GM13976 (cell line): ENCODE measurements around the gene MSANTD4.

Experiments
- DNase-seq: peaks from one replicate; pipeline ENCODE4 v3.0.0; 2012; ENCODE audit warnings: low spot score
- in situ Hi-C: fragments of 300-500 bp; cut with MboI; formaldehyde crosslinking; loops from one replicate; pipeline ENCODE4 v1.12.0; 2022; ENCODE audit warnings: low sequenced_read_pairs, mixed read lengths, inconsistent platforms; ENCODE audit not compliant: unreplicated experiment
- TF ChIP-seq, protein P1 (sequence below): IDR thresholded peaks from 2 replicates; pipeline ENCODE4 v1.5.1; 2012; ENCODE audit warnings: borderline replicate concordance, mild to moderate bottlenecking; ENCODE audit not compliant: insufficient read depth; ENCODE audit errors: extremely low read depth, missing control alignments, control extremely low read depth

Gene MSANTD4

DNA sequence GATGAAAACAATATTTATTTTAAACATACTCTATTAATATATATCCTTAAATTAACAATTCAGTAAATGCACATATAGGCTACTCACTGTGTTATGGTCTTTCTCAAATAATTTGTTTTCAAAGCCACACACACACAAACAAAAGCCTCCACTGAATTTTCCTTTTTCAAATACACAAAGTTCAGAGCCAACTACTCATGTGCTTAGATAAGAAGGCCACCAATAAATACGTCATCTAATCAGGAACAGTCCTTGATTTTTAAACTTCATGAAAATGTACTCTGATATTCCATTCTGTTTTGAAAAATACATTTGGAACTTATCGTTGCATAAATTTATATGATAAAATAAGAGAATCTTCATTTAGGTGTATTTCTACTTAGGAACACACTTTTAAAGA is 29.1 kb upstream of the MSANTD4 start:
- in situ Hi-C loops, result no loop called here
- no peak for DNase-seq
- TF ChIP-seq, protein P1, sequence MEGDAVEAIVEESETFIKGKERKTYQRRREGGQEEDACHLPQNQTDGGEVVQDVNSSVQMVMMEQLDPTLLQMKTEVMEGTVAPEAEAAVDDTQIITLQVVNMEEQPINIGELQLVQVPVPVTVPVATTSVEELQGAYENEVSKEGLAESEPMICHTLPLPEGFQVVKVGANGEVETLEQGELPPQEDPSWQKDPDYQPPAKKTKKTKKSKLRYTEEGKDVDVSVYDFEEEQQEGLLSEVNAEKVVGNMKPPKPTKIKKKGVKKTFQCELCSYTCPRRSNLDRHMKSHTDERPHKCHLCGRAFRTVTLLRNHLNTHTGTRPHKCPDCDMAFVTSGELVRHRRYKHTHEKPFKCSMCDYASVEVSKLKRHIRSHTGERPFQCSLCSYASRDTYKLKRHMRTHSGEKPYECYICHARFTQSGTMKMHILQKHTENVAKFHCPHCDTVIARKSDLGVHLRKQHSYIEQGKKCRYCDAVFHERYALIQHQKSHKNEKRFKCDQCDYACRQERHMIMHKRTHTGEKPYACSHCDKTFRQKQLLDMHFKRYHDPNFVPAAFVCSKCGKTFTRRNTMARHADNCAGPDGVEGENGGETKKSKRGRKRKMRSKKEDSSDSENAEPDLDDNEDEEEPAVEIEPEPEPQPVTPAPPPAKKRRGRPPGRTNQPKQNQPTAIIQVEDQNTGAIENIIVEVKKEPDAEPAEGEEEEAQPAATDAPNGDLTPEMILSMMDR, result no peak

- TF ChIP-seq, protein P1, result no peak
- no peak for DNase-seq
- in situ Hi-C loops, result no loop called here
Observed at GRCh38 chr11:106049727-106050476, 27.9 kb upstream of the MSANTD4 start.

GRCh38 chr11:106047631-106048030 is 25.6 kb upstream of the MSANTD4 start:
- TF ChIP-seq, protein P1, result no peak
- no peak for DNase-seq
- in situ Hi-C loops, result no loop called here

DNA sequence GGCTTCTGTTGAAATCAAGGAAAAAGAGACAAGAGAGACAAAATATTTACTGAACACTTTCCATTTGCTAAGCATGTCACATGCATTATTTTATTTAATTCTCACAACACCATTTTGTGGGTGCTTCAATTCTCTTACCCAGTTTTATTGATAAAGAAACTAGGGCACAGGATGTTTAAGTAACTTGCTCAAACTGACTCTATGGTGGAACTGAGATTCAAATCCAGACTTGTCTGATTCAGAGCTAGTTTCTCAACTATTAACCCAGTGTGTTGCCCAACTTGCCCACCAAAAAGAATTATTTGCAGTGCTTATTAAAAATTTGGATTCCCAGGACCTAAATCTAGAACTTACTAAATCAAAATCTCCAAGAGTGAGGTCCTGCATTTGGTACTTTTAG is 21.5 kb upstream of the MSANTD4 start:
- TF ChIP-seq, protein P1, result no peak
- in situ Hi-C loops, result no loop called here
- DNase-seq, result no peak

GRCh38 chr11:106032861-106033260 is 10.8 kb upstream of the MSANTD4 start:
- TF ChIP-seq, protein P1, result no peak
- in situ Hi-C loops, result no loop called here
- no peak for DNase-seq

- in situ Hi-C loops, result no loop called here
- no peak for DNase-seq
- TF ChIP-seq, protein P1, result no peak
Observed at GRCh38 chr11:106031936-106032335, 9.9 kb upstream of the MSANTD4 start.

DNA sequence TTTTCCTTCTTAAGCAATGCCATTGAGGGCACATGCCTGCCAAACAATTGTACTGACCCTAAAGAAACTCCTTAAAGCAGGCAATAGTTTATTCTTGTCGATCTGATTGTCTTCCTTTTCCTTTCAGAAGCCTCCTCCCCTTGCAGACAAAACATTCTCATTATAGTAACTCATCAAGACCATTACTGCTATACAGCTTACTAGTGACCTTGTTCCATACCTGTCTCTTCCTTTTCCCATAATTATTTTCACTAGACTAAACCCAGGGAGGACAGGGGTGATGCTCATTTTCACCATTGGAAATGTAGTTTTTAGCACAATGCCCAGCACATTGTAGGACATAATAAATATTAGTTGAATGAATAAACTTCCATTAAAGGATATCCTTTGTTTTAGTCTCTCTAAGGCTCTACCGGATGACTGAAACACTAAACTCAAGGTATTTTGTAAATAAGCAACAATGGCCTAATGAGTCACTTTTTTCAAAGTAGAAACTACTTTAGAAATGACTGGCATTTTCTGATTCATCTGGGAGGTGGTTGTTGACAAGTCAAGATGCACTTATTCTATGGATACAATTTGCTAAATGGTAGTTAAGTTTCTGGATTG is 9.3 kb upstream of the MSANTD4 start:
- DNase-seq, result no peak
- TF ChIP-seq, protein P1, result no peak
- in situ Hi-C loops, result no loop called here
